ENCODE measurements around the gene SPAG8. TPM values are rescaled to one million over a fixed set of nuclear protein-coding genes. Genes with fewer than 3 reads are reported as not detected.

Gene SPAG8
- total RNA-seq, 2 donors from 2014 or later: 0.15 to 1.5 TPM

Other genes starting within 250 kb of the SPAG8 start
- gene TESK1, start 207.0 kb downstream of the SPAG8 start, total RNA-seq: 10 to 100 TPM; 37.7 to 47.8 TPM
- gene CD72, start 193.8 kb downstream of the SPAG8 start, total RNA-seq: 1 to 10 TPM; 1.2 to 2.2 TPM
- 1 to 10 TPM in 1 of 2 donors, under 1 TPM in 1; 0.46 to 1.4 TPM for gene SIT1, start 161.3 kb downstream of the SPAG8 start, total RNA-seq
- over 10,000 TPM; 19,198 to 30,979 TPM for gene RMRP, start 154.2 kb downstream of the SPAG8 start, total RNA-seq
- 10 to 100 TPM; 25.0 to 33.1 TPM for gene CCDC107, start 154.0 kb downstream of the SPAG8 start, total RNA-seq
- gene ARHGEF39, start 147.1 kb downstream of the SPAG8 start, total RNA-seq: 1 to 10 TPM; 5.2 to 7.6 TPM
- gene CA9, start 138.3 kb downstream of the SPAG8 start, total RNA-seq: under 1 TPM; 0.56 to 0.89 TPM
- 100 to 1,000 TPM in 1 of 2 donors, 10 to 100 TPM in 1; 25.9 to 277 TPM for gene TPM2, start 122.3 kb downstream of the SPAG8 start, total RNA-seq
- gene TLN1, start 80.1 kb downstream of the SPAG8 start, total RNA-seq: 100 to 1,000 TPM; 142 to 172 TPM
- 10 to 100 TPM; 40.2 to 40.6 TPM for gene CREB3, start 79.6 kb downstream of the SPAG8 start, total RNA-seq
- gene GBA2, start 63.0 kb downstream of the SPAG8 start, total RNA-seq: 100 to 1,000 TPM; 179 to 186 TPM
- 10 to 100 TPM; 54.8 to 56.3 TPM for gene RGP1, start 63.0 kb downstream of the SPAG8 start, total RNA-seq
- not detected for gene MSMP, start 58.0 kb downstream of the SPAG8 start, total RNA-seq
- gene NPR2, start 20.7 kb downstream of the SPAG8 start, total RNA-seq: 1 to 10 TPM; 7.4 to 7.9 TPM
- gene HINT2, start 2.8 kb upstream of the SPAG8 start, total RNA-seq: 10 to 100 TPM; 56.0 to 59.4 TPM
- gene FAM221B, start 16.5 kb upstream of the SPAG8 start, total RNA-seq: under 1 TPM in 1 of 2 donors, not detected in 1; 0.28 TPM
- 10 to 100 TPM; 15.4 to 16.4 TPM for gene TMEM8B, start 17.0 kb upstream of the SPAG8 start, total RNA-seq
- not detected for gene OR13J1, start 58.1 kb upstream of the SPAG8 start, total RNA-seq
- 10 to 100 TPM; 17.4 to 58.7 TPM for gene HRCT1, start 93.9 kb upstream of the SPAG8 start, total RNA-seq
- gene SPAAR, start 97.2 kb upstream of the SPAG8 start, total RNA-seq: 1 to 10 TPM; 1.3 to 2.1 TPM
- not detected for gene OR2S2, start 145.9 kb upstream of the SPAG8 start, total RNA-seq
- 1 to 10 TPM; 2.9 to 4.7 TPM for gene RECK, start 224.7 kb upstream of the SPAG8 start, total RNA-seq